K562 (cell line): ENCODE measurements around the gene HIVEP3. TPM values are rescaled to one million over a fixed set of nuclear protein-coding genes. Genes with fewer than 3 reads are reported as not detected.

ENCODE experiments used
- ATAC-seq: fragments of 200-7000 bp; cut with Tn5 transposase; 3 replicates; pipeline ENCODE4 v1.9.1; 2020; ENCODE audit warnings: moderate library complexity
- BruUV-seq: library from RNA; stranded (reverse); fragments of 400-500 nt; replicated peaks from 2 replicates; lab custom pipeline; 2021; lab: Mats Ljungman, UMichigan
- CTCF ChIA-PET: fragments of 300-600 bp; formaldehyde crosslinking; extraction: SDS; loops from one replicate; lab custom pipeline; 2021; ENCODE audit warnings: low intra/inter-chr PET ratio; lab: Yijun Ruan, JAX
- POLR2A ChIA-PET: fragments of 300-600, 350-650 bp; sonication (Branson Sonifier 250); formaldehyde crosslinking; extraction: SDS; loops from one replicate; lab custom pipeline; 2021; ENCODE audit warnings: antibody characterized with exemption, inconsistent platforms; lab: Yijun Ruan, JAX
- DNase-seq, 4 experiments: peaks; one replicate each; pipeline versions ENCODE4 v3.0.0 to v3.0.0-alpha.2; 2011 to 2018; ENCODE audit warnings: low spot score in 3 of 4, mixed read lengths in 3 of 4; ENCODE audit errors: extremely low read depth in 1 of 4
- FAIRE-seq: peaks from 2 replicates; lab custom pipeline; 2011; peaks lifted over from hg19 to GRCh38; lab: Jason Lieb, UNC
- H2AFZ ChIP-seq: 2 replicates; pipeline ENCODE4 v1.6.0; 2011; ENCODE audit warnings: low read depth, low read length, control low read depth, inconsistent platforms
- H3K27ac ChIP-seq: fragments of 200-600 bp; 3 replicates; pipeline ENCODE4 v1.8.0; 2011; ENCODE audit warnings: low read depth, mild to moderate bottlenecking, control low read depth, inconsistent platforms, low read length, moderate library complexity, mixed read lengths; ENCODE audit errors: extremely low read depth
- H3K27me3 ChIP-seq, 2 experiments: fragments of 300-600 bp in 1 of 2; 2 replicates in 1 of 2; 3 replicates in 1 of 2; pipeline versions ENCODE4 v1.6.0 to v1.8.0; 2011; ENCODE audit warnings: inconsistent platforms in 2 of 2, low read length in 2 of 2, mild to moderate bottlenecking in 1 of 2, mixed read lengths in 1 of 2, moderate library complexity in 1 of 2; ENCODE audit not compliant: control insufficient read depth in 2 of 2, insufficient read depth in 2 of 2
- H3K36me3 ChIP-seq: fragments of 300-600 bp; 3 replicates; pipeline ENCODE4 v1.8.0; 2011; ENCODE audit warnings: mild to moderate bottlenecking, low read length, inconsistent platforms; ENCODE audit not compliant: control insufficient read depth, insufficient read depth
- H3K4me1 ChIP-seq, 2 experiments: fragments of 200-600 bp in 1 of 2; replicated peaks in 1 of 2; 2 replicates in 1 of 2; 3 replicates in 1 of 2; pipeline versions ENCODE4 v1.5.1 to v1.8.0; 2011; ENCODE audit warnings: inconsistent platforms in 2 of 2, low read length in 2 of 2, mild to moderate bottlenecking in 1 of 2, mixed read lengths in 1 of 2, moderate library complexity in 1 of 2; ENCODE audit not compliant: control insufficient read depth in 2 of 2, insufficient read depth in 2 of 2
- H3K4me2 ChIP-seq: 2 replicates; pipeline ENCODE4 v1.6.1; 2011; ENCODE audit warnings: low read length, control low read depth, inconsistent platforms, mixed read lengths; ENCODE audit not compliant: insufficient read depth
- H3K4me3 ChIP-seq: fragments of 200-600 bp; sonication (generic), shearing (Covaris generic); 2 replicates; pipeline ENCODE4 v1.5.1; 2016; ENCODE audit warnings: control low read depth, inconsistent platforms
- H3K79me2 ChIP-seq: fragments of 200-600 bp; 3 replicates; pipeline ENCODE4 v1.8.0; 2011; ENCODE audit warnings: low read length, inconsistent platforms; ENCODE audit not compliant: control insufficient read depth, insufficient read depth
- H3K9ac ChIP-seq, 2 experiments: 2 replicates each; pipeline versions ENCODE4 v1.6.0 to v1.6.1; 2011; ENCODE audit warnings: low read depth in 2 of 2, low read length in 2 of 2, control low read depth in 1 of 2, inconsistent platforms in 1 of 2, mild to moderate bottlenecking in 1 of 2, mixed read lengths in 1 of 2; ENCODE audit not compliant: insufficient read depth in 1 of 2
- H3K9me1 ChIP-seq: one replicate; pipeline ENCODE4 v1.6.0; 2011; ENCODE audit warnings: inconsistent platforms, mild to moderate bottlenecking, low read length, moderate library complexity; ENCODE audit not compliant: control insufficient read depth, insufficient read depth
- H3K9me3 ChIP-seq: replicated peaks from 2 replicates; pipeline ENCODE4 v1.5.1; 2011; ENCODE audit warnings: low read depth, low read length, inconsistent platforms; ENCODE audit not compliant: control insufficient read depth, insufficient read depth
- H4K20me1 ChIP-seq: replicated peaks from 2 replicates; pipeline ENCODE4 v1.6.1; 2011; ENCODE audit warnings: low read length, inconsistent platforms, mixed read lengths; ENCODE audit not compliant: control insufficient read depth, insufficient read depth
- ATF3 ChIP-seq, 2 experiments: fragments of 450-650 bp in 1 of 2; sonication (generic) in 1 of 2; formaldehyde crosslinking in 1 of 2; IDR thresholded peaks in 1 of 2; conservative IDR thresholded peaks in 1 of 2; 2 replicates each; pipeline versions ENCODE4 v1.6.1 to v1.8.1; 2016 to 2023; ENCODE audit warnings: mild to moderate bottlenecking in 2 of 2, moderate library complexity in 2 of 2, inconsistent platforms in 1 of 2, missing genetic modification reagents in 1 of 2
- CBX3 ChIP-seq, 2 experiments: IDR thresholded peaks; 1 replicate in 1 of 2; 2 replicates in 1 of 2; pipeline ENCODE4 v1.6.1; 2012; ENCODE audit warnings: inconsistent platforms in 2 of 2, low read length in 2 of 2, borderline replicate concordance in 1 of 2, control low read depth in 1 of 2
- ETV5 ChIP-seq: sonication (generic); formaldehyde crosslinking; IDR thresholded peaks from 2 replicates; pipeline ENCODE4 v1.4.0; 2020; ENCODE audit warnings: low read depth, mild to moderate bottlenecking, missing genetic modification reagents
- FOSL1 ChIP-seq: fragments of 200-800 bp; sonication (Bioruptor generic); conservative IDR thresholded peaks from 2 replicates; pipeline ENCODE4 v1.6.1; 2016; ENCODE audit warnings: missing genetic modification characterization, missing compliant biosample characterization
- KAT8 ChIP-seq: fragments of 450-650 bp; IDR thresholded peaks from 2 replicates; pipeline ENCODE4 v1.6.1; 2016; ENCODE audit warnings: low read depth, mild to moderate bottlenecking
- MYNN ChIP-seq, 2 experiments: sonication (generic); formaldehyde crosslinking in 1 of 2; IDR thresholded peaks; 2 replicates each; pipeline versions ENCODE4 v1.5.0 to v1.6.1; 2016 to 2020; ENCODE audit warnings: antibody characterized with exemption in 1 of 2, missing genetic modification reagents in 1 of 2
- PURB ChIP-seq: sonication (generic); formaldehyde crosslinking; IDR thresholded peaks from 2 replicates; pipeline ENCODE4 v1.9.0; 2021; ENCODE audit warnings: low read depth, mild to moderate bottlenecking, missing genetic modification reagents
- SNIP1 ChIP-seq: fragments of 450-650 bp; IDR thresholded peaks from 2 replicates; pipeline ENCODE4 v1.7.1; 2017; ENCODE audit warnings: low read depth, mild to moderate bottlenecking
- YBX1 ChIP-seq: fragments of 450-650 bp; IDR thresholded peaks from 2 replicates; pipeline ENCODE4 v1.7.1; 2016; ENCODE audit warnings: mild to moderate bottlenecking
- ZNF124 ChIP-seq: sonication (generic); formaldehyde crosslinking; IDR thresholded peaks from 2 replicates; pipeline ENCODE4 v1.8.1; 2022; ENCODE audit warnings: missing genetic modification reagents
- ZNF347 ChIP-seq: fragments of 450-650 bp; formaldehyde crosslinking; IDR thresholded peaks from 2 replicates; pipeline ENCODE4 v1.4.0; 2020; ENCODE audit warnings: low read depth, mild to moderate bottlenecking, moderate library complexity
- WGBS: fragments of 100-300 bp; shearing (Covaris generic); methylation state at CpG from one replicate; pipeline ENCODE4 v1.1.6; 2016; ENCODE audit warnings: low coverage, mixed read lengths; ENCODE audit not compliant: insufficient coverage; ENCODE audit errors: missing lambda C conversion rate; 5-methylcytosine and 5-hydroxymethylcytosine counted together
- in situ Hi-C: fragments of 300-500 bp; cut with MboI; formaldehyde crosslinking; loops from 4 replicates; pipeline ENCODE4 v1.15.0; 2018; ENCODE audit warnings: inconsistent platforms, mixed read lengths
- intact Hi-C: fragments of 100-400 bp; cut with micrococcal nuclease; formaldehyde crosslinking; loops from 2 replicates; pipeline ENCODE4 v1.14.2; 2022
- polyA plus RNA-seq, 8 experiments: library from polyadenylated mRNA; depleted of rRNA in 4 of 8; stranded (reverse) in 5 of 8; unstranded in 3 of 8; fragments of >200 nt; fragmentation: Nextera tagmentation in 2 of 8; fragmentation: Illumina TruSeq in 1 of 8; extraction: Ambion mirVana in 2 of 8; extraction: Trizol in 1 of 8; gene quantifications; 2 replicates each; pipeline versions ENCODE4 v1.2.1 to v1.2.3, GENCODE V29; 2011 to 2014; ENCODE audit warnings: inconsistent platforms in 1 of 8, missing spikeins in 1 of 8
- total RNA-seq, 7 experiments: library from RNA; depleted of rRNA in 6 of 7; stranded (reverse); fragments of >200 nt in 6 of 7; fragmentation: Illumina TruSeq in 2 of 7; extraction: Trizol in 2 of 7; gene quantifications; 2 replicates each; pipeline versions ENCODE4 v1.2.1 to v1.2.3, GENCODE V29; 2011 to 2021; ENCODE audit warnings: low replicate concordance in 1 of 7
- TF ChIP-seq, protein P1 (sequence below): fragments of 450-650 bp; IDR thresholded peaks from 2 replicates; pipeline ENCODE4 v1.6.1; 2018; ENCODE audit not compliant: partially characterized antibody

HIVEP3 gene
- total and polyA plus RNA-seq, 9 of the 15 experiments (the other 6 are each of a cell fraction or from before 2014, with no cell fraction given) = 0.09 to 0.58 (median 0.34) TPM; not detected in 1

DNA sequence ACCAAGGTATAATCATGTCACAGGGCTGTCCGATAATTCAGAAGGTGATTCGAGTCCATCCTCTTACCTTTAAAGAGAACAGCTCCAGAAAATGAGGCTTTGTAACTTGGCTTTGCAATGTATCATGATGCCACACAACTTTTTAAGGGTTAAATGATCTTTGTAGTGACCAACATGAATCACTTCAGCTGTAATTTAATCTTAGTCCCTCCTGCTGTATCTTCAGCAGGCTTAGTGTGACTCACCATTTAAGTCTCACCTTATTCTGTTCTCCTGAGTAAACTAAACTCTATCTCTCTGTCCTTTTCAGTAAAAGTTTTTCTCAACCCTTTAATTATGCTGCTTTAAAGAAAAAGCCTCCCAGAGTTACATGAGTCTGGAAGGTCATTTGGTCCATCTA lies 1.9 kb upstream of the HIVEP3 start:
- POLR2A ChIA-PET = interaction anchor here (0.7 to 1.2 kb wide), 2 partner anchors 26 to 808 kb away, joined by 4 to 5 read pairs; no protein-coding TSS in a partner anchor
- no peak overlapping the region for H3K27ac ChIP-seq

More for the DNA sequence above, 1.9 kb upstream of the HIVEP3 start:
- Histone ChIP-seq H3K36me3 (no peaks in the 10 kb centered on the region), H3K4me3 (no peak overlapping the region), H3K79me2 (no peaks in the 10 kb centered on the region), H3K9ac (no peak overlapping the region), H3K4me2 (no peak overlapping the region), H2AFZ (no peak overlapping the region), H4K20me1 (0 out of 2 replicates have a peak, but pooled peaks cover 3% of the 10 kb centered on the region), H3K4me1 (peaks cover 0 to 12% of the 10 kb centered on the region in 2 experiments; a peak in 2 of 5 replicates), H3K27me3 (peaks cover 23 to 43% of the 10 kb centered on the region in 2 experiments; a peak in 4 of 5 replicates), H3K9me1 (no peaks in the 10 kb centered on the region), H3K9me3 (no peaks in the 10 kb centered on the region)
- TF ChIP-seq FOSL1 (tag) (0 out of 2 replicates have a peak, but pooled peaks have one; percentile 15), ZNF347 (CRISPR knock-in tag) (no peak), ETV5 (CRISPR knock-in tag) (no peak), CBX3 (IDR thresholded peaks at IDR 0.05; ENCODE audit: borderline replicate concordance in 1 of 2, low read length in 2 of 2) (no peak), MYNN (IDR thresholded peaks at IDR 0.05) (no peak), MYNN (CRISPR knock-in tag; IDR thresholded peaks at IDR 0.05) (no peak), SNIP1 (no peak), ATF3 (IDR thresholded peaks at IDR 0.05) (0 out of 2 replicates have a peak, but pooled peaks have one; percentile 28), ATF3 (CRISPR knock-in tag; conservative IDR thresholded peaks at IDR 0.05) (no peak), PURB (CRISPR knock-in tag) (no peak), KAT8 (no peak), ZNF124 (no peak), YBX1 (no peak)
- TF ChIP-seq, protein P1, sequence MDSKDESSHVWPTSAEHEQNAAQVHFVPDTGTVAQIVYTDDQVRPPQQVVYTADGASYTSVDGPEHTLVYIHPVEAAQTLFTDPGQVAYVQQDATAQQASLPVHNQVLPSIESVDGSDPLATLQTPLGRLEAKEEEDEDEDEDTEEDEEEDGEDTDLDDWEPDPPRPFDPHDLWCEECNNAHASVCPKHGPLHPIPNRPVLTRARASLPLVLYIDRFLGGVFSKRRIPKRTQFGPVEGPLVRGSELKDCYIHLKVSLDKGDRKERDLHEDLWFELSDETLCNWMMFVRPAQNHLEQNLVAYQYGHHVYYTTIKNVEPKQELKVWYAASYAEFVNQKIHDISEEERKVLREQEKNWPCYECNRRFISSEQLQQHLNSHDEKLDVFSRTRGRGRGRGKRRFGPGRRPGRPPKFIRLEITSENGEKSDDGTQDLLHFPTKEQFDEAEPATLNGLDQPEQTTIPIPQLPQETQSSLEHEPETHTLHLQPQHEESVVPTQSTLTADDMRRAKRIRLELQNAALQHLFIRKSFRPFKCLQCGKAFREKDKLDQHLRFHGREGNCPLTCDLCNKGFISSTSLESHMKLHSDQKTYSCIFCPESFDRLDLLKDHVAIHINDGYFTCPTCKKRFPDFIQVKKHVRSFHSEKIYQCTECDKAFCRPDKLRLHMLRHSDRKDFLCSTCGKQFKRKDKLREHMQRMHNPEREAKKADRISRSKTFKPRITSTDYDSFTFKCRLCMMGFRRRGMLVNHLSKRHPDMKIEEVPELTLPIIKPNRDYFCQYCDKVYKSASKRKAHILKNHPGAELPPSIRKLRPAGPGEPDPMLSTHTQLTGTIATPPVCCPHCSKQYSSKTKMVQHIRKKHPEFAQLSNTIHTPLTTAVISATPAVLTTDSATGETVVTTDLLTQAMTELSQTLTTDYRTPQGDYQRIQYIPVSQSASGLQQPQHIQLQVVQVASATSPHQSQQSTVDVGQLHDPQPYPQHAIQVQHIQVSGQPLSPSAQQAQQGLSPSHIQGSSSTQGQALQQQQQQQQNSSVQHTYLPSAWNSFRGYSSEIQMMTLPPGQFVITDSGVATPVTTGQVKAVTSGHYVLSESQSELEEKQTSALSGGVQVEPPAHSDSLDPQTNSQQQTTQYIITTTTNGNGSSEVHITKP = peak; percentile 21
- no peak for FAIRE-seq
- 0% methylated on average over 2 of the region's 2 CpGs for WGBS
- BruUV-seq = no TSS peak
- intact Hi-C loops = no loop called here
- ATAC-seq = no peak
- CTCF ChIA-PET = no interaction called here
- no peak for DNase-seq
- in situ Hi-C loops = no loop called here
